ENCODE data around the gene TMEM273. TPM values are rescaled to one million over a fixed set of nuclear protein-coding genes. Genes with fewer than 3 reads are reported as not detected.

The TMEM273 gene
- total RNA-seq, 1 donor = not detected

DNA sequence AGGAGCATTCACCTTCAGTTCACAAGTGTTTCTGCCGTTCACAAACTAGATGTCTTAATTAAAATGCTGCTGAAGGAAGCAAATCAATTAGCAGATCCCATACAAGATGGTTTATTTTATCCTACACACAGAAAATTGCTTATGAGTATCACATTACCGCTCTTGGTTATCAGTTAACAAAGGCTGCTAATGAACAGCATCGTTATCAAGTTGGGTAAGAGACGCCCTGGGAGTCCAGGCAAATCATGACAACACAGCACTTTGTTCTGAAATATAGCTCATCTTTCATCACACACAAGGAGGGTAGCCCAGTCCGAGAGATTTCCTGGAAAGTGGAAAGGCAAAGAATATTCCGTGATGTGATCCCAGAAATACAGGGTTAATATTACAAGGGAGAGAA lies 33.5 kb downstream of the TMEM273 start:
- Histone ChIP-seq H3K27me3 (ENCODE audit: insufficient read depth, low read length) (no peaks in the 10 kb centered on the region), H3K27ac (ENCODE audit: low read depth, low read length) (no peak overlapping the region), H3K9me3 (ENCODE audit: low read depth, low read length) (no peaks in the 10 kb centered on the region), H2AFZ (ENCODE audit: low read length) (no peak overlapping the region), H3K36me3 (ENCODE audit: insufficient read depth, low read length) (no peaks in the 10 kb centered on the region), H3K4me3 (ENCODE audit: insufficient read depth, low read length) (no peak overlapping the region), H3K4me1 (ENCODE audit: insufficient read depth, low read length) (peaks cover 4% of the 10 kb centered on the region), H3K79me2 (ENCODE audit: insufficient read depth, low read length) (no peaks in the 10 kb centered on the region), H3K4me2 (ENCODE audit: insufficient read depth, low read length) (no peak overlapping the region), H4K20me1 (ENCODE audit: insufficient read depth, low read length) (no peaks in the 10 kb centered on the region)
- TF ChIP-seq CTCF (IDR thresholded peaks at IDR 0.05; ENCODE audit: extremely low read depth, low read depth, low read length) = no peak
- peak; percentile 59 for DNase-seq (ENCODE audit: insufficient read length, low spot score, missing footprints)

GRCh38 chr10:49153971-49154370 lies 34.2 kb downstream of the TMEM273 start:
- no peaks in the 10 kb centered on the region for H3K36me3 ChIP-seq (ENCODE audit: insufficient read depth, low read length)
- DNase-seq (ENCODE audit: insufficient read length, low spot score, missing footprints) = no peak
- no peak overlapping the region for H3K27ac ChIP-seq (ENCODE audit: low read depth, low read length)
- no peaks in the 10 kb centered on the region for H3K9me3 ChIP-seq (ENCODE audit: low read depth, low read length)
- peaks cover 4% of the 10 kb centered on the region for H3K4me1 ChIP-seq (ENCODE audit: insufficient read depth, low read length)
- no peaks in the 10 kb centered on the region for H3K79me2 ChIP-seq (ENCODE audit: insufficient read depth, low read length)
- H3K27me3 ChIP-seq (ENCODE audit: insufficient read depth, low read length) = no peaks in the 10 kb centered on the region
- no peak for TF ChIP-seq CTCF (IDR thresholded peaks at IDR 0.05; ENCODE audit: extremely low read depth, low read depth, low read length)
- no peak overlapping the region for H3K4me3 ChIP-seq (ENCODE audit: insufficient read depth, low read length)
- H3K4me2 ChIP-seq (ENCODE audit: insufficient read depth, low read length) = peak overlapping the region; percentile 19
- H4K20me1 ChIP-seq (ENCODE audit: insufficient read depth, low read length) = no peaks in the 10 kb centered on the region
- peak overlapping the region; percentile 3 for H2AFZ ChIP-seq (ENCODE audit: low read length)

- peaks cover 4% of the 10 kb centered on the region for H3K4me1 ChIP-seq (ENCODE audit: insufficient read depth, low read length)
- H3K4me2 ChIP-seq (ENCODE audit: insufficient read depth, low read length) = no peak overlapping the region
- H3K4me3 ChIP-seq (ENCODE audit: insufficient read depth, low read length) = no peak overlapping the region
- no peaks in the 10 kb centered on the region for H4K20me1 ChIP-seq (ENCODE audit: insufficient read depth, low read length)
- no peaks in the 10 kb centered on the region for H3K9me3 ChIP-seq (ENCODE audit: low read depth, low read length)
- no peaks in the 10 kb centered on the region for H3K27me3 ChIP-seq (ENCODE audit: insufficient read depth, low read length)
- H3K36me3 ChIP-seq (ENCODE audit: insufficient read depth, low read length) = no peaks in the 10 kb centered on the region
- H3K79me2 ChIP-seq (ENCODE audit: insufficient read depth, low read length) = no peaks in the 10 kb centered on the region
- no peak for DNase-seq (ENCODE audit: insufficient read length, low spot score, missing footprints)
- no peak for TF ChIP-seq CTCF (IDR thresholded peaks at IDR 0.05; ENCODE audit: extremely low read depth, low read depth, low read length)
- no peak overlapping the region for H3K27ac ChIP-seq (ENCODE audit: low read depth, low read length)
- H2AFZ ChIP-seq (ENCODE audit: low read length) = no peak overlapping the region
Measured at GRCh38 chr10:49153115-49153514, 35.1 kb downstream of the TMEM273 start.

DNA sequence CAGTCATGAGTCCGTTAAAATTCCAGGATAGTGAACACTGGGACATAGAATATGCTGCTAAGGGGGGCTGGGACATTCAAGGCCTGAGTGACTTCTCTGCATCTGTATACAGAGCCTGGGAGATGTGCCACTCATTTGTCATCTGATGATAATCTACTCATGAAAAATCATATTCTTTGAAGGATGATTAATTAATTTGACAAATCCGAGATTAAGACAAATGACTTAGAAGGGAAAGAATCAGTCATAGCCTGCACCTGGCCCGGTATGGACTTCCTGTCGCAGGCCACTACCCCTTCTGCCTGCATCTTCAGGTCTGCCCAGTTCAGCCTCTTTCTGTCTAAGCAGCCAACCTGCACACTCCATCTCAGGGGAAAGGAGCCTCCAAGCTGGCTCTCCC lies 35.5 kb downstream of the TMEM273 start:
- DNase-seq (ENCODE audit: insufficient read length, low spot score, missing footprints) = no peak
- no peak overlapping the region for H3K4me3 ChIP-seq (ENCODE audit: insufficient read depth, low read length)
- H3K27me3 ChIP-seq (ENCODE audit: insufficient read depth, low read length) = no peaks in the 10 kb centered on the region
- no peak for TF ChIP-seq CTCF (IDR thresholded peaks at IDR 0.05; ENCODE audit: extremely low read depth, low read depth, low read length)
- no peaks in the 10 kb centered on the region for H3K9me3 ChIP-seq (ENCODE audit: low read depth, low read length)
- H3K79me2 ChIP-seq (ENCODE audit: insufficient read depth, low read length) = no peaks in the 10 kb centered on the region
- no peaks in the 10 kb centered on the region for H4K20me1 ChIP-seq (ENCODE audit: insufficient read depth, low read length)
- H3K4me2 ChIP-seq (ENCODE audit: insufficient read depth, low read length) = no peak overlapping the region
- H3K27ac ChIP-seq (ENCODE audit: low read depth, low read length) = no peak overlapping the region
- H3K4me1 ChIP-seq (ENCODE audit: insufficient read depth, low read length) = peaks cover 4% of the 10 kb centered on the region
- no peak overlapping the region for H2AFZ ChIP-seq (ENCODE audit: low read length)
- no peaks in the 10 kb centered on the region for H3K36me3 ChIP-seq (ENCODE audit: insufficient read depth, low read length)
